ENCODE measurements around the gene CSNK2A1.

GRCh38 chr20:474581-474980, 69.0 kb downstream of the CSNK2A1 start:
- no peak for TF ChIP-seq EZH2 (IDR thresholded peaks at IDR 0.05)
- no peak for TF ChIP-seq POLR2AphosphoS5 (IDR thresholded peaks at IDR 0.05; ENCODE audit: borderline replicate concordance, low read depth, low read length)
- TF ChIP-seq FOXP2 (optimal IDR thresholded peaks at IDR 0.05; ENCODE audit: control extremely low read depth, extremely low read length, insufficient read depth): no peak

Measured in SK-N-MC (cell line).